Measurements from ENCODE around the gene STAMBP.
"Not testable (repeated sequence)": the region's sequence is repeated elsewhere in the genome, so short reads cannot be mapped to it uniquely, and the experiment has no call there.

Gene STAMBP

DNA sequence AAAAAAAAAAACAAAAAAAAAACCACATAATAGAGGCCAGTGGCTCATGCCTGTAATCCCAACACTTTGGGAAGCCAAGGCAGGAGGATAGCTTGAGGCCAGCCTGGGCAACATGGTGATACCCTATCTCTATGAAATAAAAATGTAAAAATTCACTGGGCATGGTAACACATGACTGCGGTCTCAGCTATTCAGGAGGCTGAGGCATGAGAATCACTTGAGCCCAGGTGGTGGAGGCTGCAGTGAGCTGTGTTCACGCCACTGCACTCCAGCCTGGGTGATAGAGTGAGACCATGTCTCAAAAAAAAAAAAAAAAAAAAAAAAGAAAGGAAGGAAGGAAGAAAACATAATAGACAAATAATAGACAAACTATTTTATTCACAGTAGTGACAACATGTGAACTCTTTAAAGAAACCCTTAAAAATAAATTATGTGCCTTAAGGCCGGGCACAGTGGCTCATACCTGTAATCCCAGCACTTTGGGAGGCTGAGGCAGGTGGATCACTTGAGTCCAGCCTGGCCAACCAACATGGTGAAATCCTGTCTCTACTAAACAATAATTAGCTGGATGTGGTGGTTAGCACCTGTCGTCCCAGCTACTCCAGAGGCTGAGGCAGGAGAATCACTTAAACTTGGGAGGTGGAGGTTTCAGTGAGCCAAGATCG lies 75.3 kb downstream of the STAMBP start:
- in situ Hi-C loops (cut with HindIII; ENCODE audit: low sequenced_read_pairs), result not testable (repeated sequence)

DNA sequence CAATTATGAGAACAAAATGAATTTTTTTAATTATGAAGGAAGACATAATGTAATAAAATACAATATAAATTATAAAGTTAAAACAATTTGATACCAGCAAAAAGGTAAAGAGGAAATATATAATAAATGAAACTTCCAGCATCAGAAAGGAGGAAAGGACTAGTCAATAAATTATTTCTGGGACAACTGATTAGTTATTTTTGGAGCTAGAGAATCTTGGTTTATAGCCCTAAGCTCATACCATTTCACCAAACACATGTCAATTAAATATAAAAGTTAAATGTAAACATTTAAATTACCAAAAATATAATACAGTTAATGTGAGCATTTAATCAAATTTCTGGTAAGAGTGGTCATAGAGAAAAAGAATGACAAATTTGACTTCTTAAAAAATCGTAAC lies 76.2 kb downstream of the STAMBP start:
- in situ Hi-C loops (cut with HindIII; ENCODE audit: low sequenced_read_pairs), result no loop called here

DNA sequence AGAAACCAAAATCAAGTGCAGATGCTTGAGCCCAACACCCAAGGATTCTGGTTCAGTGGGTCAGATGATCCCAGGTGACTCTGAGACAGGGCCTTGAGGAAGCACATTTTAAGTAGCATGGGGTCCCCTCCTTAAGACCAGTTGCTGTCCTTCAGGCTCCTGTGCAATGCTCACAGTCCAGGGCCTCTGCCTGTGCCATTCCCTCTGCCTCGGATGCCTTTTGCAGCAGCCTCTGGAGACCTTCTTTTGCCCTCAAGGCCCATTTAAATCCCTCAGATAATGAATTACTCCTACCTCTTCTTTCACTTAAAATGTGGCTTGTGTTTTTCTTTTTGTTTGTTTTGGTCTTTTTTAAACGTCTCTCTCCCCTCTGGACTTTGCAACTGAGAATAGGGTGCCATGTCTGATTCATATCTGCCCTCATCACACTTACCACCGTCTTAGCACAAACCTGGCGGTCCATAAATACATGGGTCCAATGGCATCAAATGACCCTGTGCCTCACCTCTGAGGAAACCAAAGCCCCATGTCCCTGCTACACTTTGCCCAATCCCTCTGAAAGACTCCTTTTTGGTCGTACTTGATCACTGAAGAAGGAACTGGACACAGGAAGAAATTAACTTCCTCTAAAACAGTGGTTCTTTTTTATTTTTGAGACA lies 78.2 kb downstream of the STAMBP start:
- in situ Hi-C loops (cut with HindIII; ENCODE audit: low sequenced_read_pairs), result no loop called here

DNA sequence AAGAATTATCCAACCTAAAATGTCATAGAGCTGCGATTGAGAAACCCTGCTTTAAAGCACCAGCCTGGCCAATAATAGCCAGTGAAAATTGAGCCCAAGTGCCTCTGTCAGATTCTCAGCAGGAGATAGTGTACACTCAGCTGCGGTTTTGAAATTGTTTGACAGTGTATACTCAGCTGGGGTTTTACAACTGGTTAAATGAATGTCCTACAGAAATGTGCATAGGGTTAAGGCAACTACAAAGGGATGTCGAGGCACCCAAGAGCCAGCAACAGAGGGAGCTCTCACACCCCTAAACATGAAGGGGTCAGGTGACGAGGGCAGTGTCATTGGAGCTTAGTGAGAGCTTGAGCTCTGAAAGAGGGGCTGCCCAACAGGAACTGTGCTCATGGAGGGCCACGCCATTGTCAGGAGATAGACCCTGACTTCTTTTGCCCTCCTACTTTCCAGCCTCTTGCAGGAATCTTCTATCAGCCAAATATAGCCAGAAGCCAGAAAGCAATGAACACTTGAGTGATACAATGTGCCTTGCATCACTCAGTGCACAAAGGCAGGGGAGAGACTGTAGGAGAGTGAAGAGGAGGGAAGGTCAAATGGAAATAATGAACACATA lies 79.2 kb downstream of the STAMBP start:
- in situ Hi-C loops (cut with HindIII; ENCODE audit: low sequenced_read_pairs), result no loop called here

DNA sequence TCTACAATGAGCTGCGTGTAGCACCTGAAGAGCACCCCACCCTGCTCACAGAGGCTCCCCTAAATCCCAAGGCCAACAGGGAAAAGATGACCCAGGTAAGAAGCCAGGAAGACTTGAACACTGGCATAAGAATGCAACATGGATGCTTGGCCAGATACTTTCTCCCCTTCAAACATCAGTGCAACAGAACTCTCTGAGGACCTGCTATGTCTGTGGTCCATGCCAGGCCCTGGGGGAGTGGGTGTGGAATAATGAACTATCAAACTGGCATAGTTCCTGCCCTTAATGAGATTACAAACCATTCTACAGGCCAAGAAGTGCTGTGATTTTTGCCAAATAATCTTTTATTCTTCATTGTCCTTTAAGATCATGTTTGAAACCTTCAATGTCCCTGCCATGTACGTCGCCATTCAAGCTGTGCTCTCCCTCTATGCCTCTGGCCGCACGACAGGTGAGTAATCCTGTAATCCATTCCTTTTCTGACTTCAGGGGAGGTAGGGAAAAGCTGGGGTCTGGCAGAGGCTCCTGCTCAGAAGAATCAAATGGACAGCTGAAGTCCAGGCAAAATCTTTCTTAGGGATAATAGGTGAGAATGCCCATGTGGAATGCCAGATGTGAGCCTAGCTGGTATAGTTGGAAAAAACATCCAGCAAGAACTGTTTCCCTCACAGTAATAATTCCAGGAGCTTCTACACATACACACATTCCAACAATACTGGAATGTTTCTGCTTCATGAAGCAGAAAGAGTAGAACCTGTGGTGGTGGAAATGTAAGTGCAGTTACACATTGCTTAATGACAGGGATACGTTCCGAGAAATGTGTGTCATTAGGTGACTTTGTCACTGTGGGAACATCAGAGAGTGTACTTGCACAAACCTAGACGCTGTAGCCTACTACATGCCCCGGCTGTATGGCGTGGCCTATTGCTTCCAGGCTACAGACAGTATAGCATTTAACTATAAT lies 80.2 kb downstream of the STAMBP start:
- in situ Hi-C loops (cut with HindIII; ENCODE audit: low sequenced_read_pairs), result no loop called here

DNA sequence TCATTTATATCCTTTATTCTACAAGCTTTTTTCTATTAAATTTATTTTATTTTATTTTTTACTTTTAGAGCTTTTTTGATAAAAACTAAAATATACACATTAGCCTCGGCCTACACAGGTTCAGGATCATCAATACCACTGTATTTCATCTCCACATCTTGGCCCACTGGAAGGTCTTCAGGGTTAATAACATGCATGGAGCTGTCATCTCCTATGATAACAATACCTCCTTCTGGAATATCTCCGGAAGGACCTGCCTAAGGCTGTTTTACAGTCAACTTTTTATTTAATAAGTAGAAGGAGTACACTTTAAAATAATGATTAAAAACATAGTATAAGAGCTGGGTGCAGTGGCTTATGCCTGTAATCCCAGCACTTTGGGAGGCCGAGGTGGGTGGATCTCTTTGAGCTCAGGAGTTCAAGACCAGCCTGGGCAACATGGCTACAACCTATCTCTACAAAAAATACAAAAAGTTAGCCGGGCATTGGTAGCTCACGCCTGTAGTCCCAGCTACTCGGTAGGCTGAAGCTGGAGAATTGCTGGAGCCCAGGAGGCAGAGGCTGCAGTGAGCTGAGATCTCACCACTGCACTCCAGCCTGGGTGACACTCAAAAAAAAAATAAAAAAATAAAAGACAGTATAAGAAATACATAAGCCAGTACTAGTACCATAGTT lies 82.2 kb downstream of the STAMBP start:
- in situ Hi-C loops (cut with HindIII; ENCODE audit: low sequenced_read_pairs), result no loop called here

DNA sequence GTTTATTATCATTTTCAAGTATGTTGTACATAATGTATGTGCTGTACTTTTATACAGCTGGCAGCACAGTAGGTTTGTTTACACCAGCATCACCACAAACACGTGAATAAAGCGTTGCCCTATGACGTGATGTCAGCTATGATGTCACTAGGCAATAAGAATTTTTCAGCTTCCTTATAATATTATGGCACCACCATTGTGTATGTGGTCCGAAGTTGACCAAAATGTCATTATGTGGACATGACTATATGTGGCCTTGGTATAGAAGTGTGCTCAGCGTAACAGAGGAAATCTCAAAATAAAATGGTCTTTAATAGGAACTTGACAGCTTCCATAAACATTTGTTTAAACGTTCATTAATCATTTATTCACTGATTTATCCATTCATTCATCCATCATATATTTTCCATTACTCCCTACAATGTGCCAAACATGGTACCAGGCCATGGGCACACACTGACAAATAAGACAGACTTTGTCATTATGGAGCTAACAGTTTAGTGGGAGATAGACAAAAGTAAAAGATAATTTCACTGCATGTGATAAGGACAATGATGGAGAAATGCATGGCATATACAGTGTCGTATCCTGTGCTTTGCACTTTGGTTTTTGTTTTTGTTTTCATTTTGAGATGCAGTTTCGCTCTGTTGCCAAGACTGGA lies 82.9 kb downstream of the STAMBP start:
- in situ Hi-C loops (cut with HindIII; ENCODE audit: low sequenced_read_pairs), result no loop called here

DNA sequence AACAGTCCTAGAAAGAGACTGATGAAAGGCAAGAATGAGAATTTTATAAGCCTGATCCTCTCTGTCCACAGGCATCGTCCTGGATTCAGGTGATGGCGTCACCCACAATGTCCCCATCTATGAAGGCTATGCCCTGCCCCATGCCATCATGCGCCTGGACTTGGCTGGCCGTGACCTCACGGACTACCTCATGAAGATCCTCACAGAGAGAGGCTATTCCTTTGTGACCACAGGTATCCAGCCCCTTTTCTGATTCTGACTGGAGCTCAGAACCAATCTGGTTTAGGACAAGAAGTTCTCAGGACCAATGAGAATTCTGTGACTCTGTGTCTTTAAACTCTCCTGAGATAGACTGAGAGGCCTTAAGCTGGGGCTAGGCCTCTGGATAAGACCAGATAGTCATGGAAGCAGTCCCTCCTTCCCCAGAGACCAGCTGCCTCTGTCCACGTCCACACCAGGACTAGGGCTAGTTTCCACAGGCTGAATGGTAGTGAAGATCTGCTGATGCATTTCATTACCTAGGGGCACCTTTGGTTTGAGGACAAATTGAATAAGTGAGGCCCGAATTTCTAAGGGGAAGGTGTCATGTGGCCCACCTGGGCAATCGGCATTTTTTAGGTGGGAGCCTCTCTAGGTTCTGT lies 84.8 kb downstream of the STAMBP start:
- in situ Hi-C loops (cut with HindIII; ENCODE audit: low sequenced_read_pairs), result no loop called here

DNA sequence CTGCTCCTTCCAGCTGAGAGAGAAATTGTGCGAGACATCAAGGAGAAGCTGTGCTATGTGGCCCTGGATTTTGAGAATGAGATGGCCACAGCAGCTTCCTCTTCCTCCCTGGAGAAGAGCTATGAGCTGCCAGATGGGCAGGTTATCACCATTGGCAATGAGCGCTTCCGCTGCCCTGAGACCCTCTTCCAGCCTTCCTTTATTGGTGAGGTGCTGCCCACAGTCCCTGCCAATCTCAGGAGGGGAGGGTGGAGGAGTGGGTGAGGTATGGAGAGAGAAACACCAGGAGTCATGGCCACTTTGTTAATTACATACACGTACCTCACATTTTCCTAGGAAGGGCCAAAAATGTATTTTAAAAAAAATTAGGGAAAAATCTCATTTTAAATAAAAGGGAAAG lies 85.9 kb downstream of the STAMBP start:
- in situ Hi-C loops (cut with HindIII; ENCODE audit: low sequenced_read_pairs), result no loop called here

DNA sequence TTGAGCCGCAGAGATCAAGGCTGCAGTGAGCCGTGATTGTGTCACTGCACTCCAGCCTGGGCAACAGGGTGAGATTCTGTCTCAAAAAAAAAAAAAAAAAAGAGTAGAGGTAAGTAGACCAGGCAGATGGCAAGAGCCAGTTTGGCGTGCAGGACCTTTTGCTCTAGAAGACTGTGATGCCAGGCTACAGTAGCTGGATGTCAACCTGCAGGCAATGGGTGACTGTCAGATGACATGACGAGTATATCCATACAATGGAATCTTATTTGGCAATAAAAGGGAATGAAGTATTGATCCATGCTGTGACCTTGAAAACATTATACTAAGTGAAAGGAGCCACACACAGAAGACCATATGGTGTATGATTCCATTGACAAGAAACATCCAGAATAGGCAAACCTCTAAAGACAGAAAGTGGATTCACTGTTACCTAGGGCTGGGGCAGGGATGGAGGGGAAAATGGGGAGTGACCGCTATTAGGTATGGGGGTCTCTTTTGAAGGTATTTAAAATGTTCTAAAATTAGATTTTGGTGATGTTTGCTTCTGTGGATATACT lies 86.8 kb downstream of the STAMBP start:
- in situ Hi-C loops (cut with HindIII; ENCODE audit: low sequenced_read_pairs), result no loop called here

DNA sequence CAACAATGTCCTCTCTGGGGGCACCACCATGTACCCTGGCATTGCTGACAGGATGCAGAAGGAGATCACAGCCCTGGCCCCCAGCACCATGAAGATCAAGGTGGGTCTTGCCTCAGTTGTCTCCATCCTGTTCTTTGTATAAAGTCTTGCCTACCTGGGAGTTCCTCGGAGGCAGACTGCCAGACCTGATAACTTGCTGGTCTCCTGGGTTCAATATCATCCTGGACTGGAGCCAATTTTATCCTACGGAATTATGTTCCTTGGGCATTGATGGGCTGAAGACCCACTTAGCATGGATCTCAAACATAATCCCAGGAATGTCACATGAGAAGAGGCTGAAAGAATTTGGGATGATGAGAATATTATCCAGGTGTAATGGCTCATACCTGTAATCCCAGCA lies 87.9 kb downstream of the STAMBP start:
- in situ Hi-C loops (cut with HindIII; ENCODE audit: low sequenced_read_pairs), result no loop called here

DNA sequence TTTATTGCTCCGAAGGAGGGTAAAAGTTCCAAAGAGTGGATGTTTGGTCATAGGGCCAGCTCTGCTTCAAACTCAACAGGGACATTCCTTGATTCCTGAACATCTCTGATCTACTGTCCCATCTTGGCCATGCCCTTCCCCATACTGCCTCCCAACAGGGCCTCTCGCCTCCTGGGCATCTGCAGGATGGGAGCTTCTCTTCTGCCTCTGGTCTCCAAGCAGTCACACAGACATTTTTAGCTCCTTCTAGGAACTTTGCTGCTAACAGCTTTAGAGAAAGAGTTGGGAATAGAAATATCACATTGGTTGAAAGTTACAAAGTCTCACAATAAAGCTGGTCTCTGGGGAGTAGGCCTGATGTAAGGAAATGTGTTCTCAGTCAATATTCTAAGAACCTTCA lies 88.5 kb downstream of the STAMBP start:
- in situ Hi-C loops (cut with HindIII; ENCODE audit: low sequenced_read_pairs), result no loop called here

DNA sequence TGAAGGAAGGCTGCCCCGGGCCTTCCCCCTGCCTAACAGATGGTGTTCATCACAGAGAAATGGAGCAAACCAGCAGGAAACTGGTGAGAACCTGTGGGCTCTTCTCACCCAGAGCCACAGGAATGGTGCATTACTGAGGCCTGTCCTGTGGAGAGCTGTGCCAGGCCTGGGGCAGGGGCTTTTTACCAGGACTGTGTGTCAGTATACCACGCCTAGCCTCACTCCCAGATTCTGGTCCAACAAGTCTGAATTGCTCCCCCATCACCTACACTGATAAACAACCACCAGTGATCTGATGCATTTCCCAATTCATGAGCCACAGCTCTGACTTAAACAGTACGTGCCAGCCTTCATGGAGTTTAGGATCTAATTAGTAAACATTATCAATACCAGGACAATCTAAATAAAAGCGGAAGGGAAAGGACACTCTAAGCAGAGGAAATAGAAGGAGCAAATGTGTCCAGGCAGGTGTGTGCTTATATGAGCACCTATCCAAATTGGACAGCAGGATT lies 89.0 kb downstream of the STAMBP start:
- in situ Hi-C loops (cut with HindIII; ENCODE audit: low sequenced_read_pairs), result no loop called here

DNA sequence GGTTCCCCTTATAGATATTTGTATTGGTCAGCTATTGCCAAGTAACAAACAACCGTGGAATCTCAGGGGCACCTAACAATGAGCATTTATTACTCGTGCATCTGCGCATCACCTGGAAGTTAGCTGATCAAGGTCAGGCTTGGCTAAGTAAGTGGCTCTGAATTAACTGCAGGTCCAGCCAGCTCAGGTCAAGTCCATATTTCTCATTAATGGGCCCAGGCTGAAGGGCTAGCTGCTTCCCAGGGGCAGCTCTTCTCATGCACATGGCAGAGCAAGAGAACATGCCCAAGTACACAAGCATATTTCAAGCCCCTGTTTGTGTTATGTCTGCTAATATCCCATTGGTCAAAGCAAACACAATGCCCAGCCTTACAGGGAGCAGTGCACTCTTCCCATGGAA lies 90.1 kb downstream of the STAMBP start:
- in situ Hi-C loops (cut with HindIII; ENCODE audit: low sequenced_read_pairs), result no loop called here

DNA sequence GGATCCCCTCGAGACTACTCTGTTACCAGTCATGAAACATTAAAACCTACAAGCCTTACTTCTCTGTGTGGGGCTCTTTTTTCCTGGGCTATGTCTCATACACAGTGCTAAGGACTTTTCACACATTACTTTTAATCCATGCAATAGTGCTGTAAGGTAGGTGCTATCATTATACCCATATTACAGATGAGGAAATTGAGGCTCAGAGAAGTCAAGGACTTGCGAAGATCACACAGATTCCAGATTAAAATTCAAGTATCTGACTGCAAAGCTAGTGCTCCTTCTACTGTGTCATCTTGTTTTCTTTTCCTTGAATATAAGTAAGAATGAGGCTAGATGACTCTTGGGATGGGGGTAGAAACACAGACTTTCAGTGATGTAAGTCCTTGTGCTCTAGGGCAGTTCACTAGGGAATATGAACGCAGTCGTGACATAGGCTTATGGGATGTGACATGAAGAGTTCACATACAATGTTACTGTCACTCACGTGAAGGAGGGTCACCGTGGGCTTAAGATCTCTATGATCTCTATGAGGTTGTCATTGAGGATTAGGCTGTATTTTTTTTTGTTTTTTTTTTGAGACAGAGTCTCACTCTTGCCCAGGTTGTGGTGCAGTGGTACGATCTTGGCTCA lies 91.0 kb downstream of the STAMBP start:
- in situ Hi-C loops (cut with HindIII; ENCODE audit: low sequenced_read_pairs), result no loop called here

DNA sequence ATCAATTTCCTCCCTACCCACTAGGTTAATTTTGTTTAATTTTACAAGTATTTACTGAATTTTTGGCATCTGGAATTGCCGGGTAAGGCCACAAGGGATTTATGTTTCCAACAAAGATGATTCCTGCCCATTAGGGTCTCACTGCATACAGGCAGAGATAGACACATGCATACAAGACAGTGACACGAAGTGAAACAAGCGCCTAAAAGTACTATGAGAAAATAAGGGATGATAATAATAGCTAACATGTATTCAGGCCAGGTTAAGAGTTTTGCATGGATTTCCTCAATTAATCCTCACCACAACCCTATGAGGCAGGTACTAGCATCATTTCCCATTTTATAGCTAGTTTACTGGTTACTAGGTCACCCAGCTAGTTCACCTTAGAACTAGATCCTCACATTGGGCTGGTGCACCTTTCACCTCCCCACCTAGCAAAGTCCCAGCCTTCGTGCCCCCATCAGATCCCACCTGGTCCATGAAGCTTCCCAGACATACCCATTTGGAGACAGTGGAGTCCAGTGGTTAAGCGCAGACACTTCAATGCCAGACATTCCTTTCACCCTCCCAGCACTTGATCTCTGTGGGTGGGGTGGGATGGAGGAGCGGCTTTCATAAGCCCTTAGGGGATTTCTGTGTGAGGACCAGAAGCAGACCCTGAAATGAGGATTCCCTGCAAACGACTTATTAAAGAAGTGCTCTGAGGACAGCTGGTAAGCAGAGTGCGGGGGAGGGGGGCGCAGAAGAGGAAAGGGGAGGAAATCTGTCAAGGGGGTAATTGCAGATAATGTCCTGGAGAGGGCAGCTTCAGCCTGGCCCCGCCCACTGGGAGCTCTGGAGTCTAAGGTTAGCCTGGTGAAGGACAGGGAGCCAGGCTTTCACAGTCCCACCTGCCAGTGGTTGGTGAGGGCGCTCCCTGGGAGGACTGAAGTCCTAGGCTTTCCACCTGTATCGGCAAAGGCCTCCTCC lies 92.1 kb downstream of the STAMBP start:
- in situ Hi-C loops (cut with HindIII; ENCODE audit: low sequenced_read_pairs), result no loop called here

DNA sequence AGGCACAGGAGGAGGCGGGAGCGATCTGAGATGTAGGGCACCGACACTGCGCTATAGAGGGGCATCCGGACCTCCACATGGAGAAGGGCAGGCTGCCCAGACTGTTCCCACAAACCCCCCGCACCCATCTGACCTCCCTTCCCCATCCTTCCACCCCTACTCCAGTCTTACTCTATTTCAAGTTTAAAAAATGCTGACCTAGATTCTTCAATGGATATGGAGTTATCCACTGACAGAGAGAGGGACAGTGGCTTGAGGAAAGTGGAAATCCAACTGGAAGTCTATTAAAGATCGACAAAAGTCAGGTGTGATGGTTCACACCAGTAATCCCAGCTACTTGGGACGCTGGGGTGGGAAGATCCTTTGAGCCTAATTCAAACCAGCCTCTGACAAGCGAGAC lies 92.8 kb downstream of the STAMBP start:
- in situ Hi-C loops (cut with HindIII; ENCODE audit: low sequenced_read_pairs), result no loop called here

DNA sequence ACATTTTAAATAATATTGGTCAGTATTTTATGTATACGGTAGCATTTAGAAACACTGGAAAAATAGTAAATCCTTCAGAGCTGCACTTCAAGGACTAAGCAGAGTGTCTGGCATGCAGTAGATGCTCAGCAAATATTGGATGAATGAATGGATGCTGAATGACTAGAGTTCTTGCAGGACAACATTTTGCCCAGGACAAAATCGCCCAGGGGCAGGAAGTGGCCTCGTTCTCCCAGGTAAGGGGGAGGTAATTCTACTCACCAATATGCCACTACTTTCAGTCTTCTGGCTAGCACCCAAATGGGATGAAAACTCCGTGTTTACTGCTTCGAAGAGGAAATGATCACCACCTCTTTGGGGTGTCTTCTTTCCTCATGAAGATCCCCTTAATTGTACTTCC lies 93.9 kb downstream of the STAMBP start:
- in situ Hi-C loops (cut with HindIII; ENCODE audit: low sequenced_read_pairs), result no loop called here

All from endothelial cell of hepatic sinusoid (primary cell).